ENCODE results near the gene IFITM10. TPM values are rescaled to one million over a fixed set of nuclear protein-coding genes. Genes with fewer than 3 reads are reported as not detected.

Gene IFITM10
- total and polyA plus RNA-seq, 9 of the 15 experiments (the other 6 are each of a cell fraction or from before 2014, with no cell fraction given), result 0.08 to 0.13 (median 0.09) TPM; not detected in 6

GRCh38 chr11:1772270-1773130 is 22.1 kb upstream of the IFITM10 start (continued):
- TF ChIP-seq ARNT (IDR thresholded peaks at IDR 0.05) (peak in 1 of 2 experiments; percentile 80; a peak in 1 of 4 replicates), CCNT2 (IDR thresholded peaks at IDR 0.05; ENCODE audit: borderline replicate concordance, extremely low read depth, insufficient read length, low read depth, low read length) (peak; percentile 17), ZNF239 (CRISPR knock-in tag; IDR thresholded peaks at IDR 0.05) (no peak), PTRF (tag; IDR thresholded peaks at IDR 0.05) (no peak), ZNF507 (tag; conservative IDR thresholded peaks at IDR 0.05) (no peak), TCFL5 (CRISPR knock-in tag; conservative IDR thresholded peaks at IDR 0.05) (no peak), RBM39 (optimal IDR thresholded peaks at IDR 0.05; ENCODE audit: low read depth, low read length) (no peak), GABPB1 (CRISPR knock-in tag; IDR thresholded peaks at IDR 0.05) (0 out of 2 replicates have a peak, but pooled peaks have one; percentile 28), TGIF2 (CRISPR knock-in tag; IDR thresholded peaks at IDR 0.05) (no peak), POLR2AphosphoS2 (IDR thresholded peaks at IDR 0.05; ENCODE audit: low read length) (no peak), STAT5A (IDR thresholded peaks at IDR 0.05; ENCODE audit: borderline replicate concordance, low read length) (no peak), GABPA (tag; conservative IDR thresholded peaks at IDR 0.05; ENCODE audit: low read depth) (0 out of 2 replicates have a peak, but pooled peaks have one; percentile 20), ZNF79 (CRISPR knock-in tag; IDR thresholded peaks at IDR 0.05; ENCODE audit: low read depth) (no peak), POLR3G (IDR thresholded peaks at IDR 0.05; ENCODE audit: extremely low read depth, insufficient read length, insufficient replicate concordance) (no peak), ZNF197 (CRISPR knock-in tag; IDR thresholded peaks at IDR 0.05; ENCODE audit: low read depth) (no peak), NUFIP1 (IDR thresholded peaks at IDR 0.05; ENCODE audit: partially characterized antibody) (no peak), CBX5 (IDR thresholded peaks at IDR 0.05; ENCODE audit: borderline replicate concordance, low read depth) (no peak), RFX7 (CRISPR knock-in tag; IDR thresholded peaks at IDR 0.05) (no peak), ZEB2 (IDR thresholded peaks at IDR 0.05) (peak; percentile 51; the same call in 1 of the 2 replicates), NELFE (IDR thresholded peaks at IDR 0.05; ENCODE audit: insufficient read depth, insufficient read length) (no peak), RAD21 (CRISPR knock-in tag; conservative IDR thresholded peaks at IDR 0.05 in 1 of 2, IDR thresholded peaks at IDR 0.05 in 1 of 2) (no peak)
- TF ChIP-seq, protein P1, sequence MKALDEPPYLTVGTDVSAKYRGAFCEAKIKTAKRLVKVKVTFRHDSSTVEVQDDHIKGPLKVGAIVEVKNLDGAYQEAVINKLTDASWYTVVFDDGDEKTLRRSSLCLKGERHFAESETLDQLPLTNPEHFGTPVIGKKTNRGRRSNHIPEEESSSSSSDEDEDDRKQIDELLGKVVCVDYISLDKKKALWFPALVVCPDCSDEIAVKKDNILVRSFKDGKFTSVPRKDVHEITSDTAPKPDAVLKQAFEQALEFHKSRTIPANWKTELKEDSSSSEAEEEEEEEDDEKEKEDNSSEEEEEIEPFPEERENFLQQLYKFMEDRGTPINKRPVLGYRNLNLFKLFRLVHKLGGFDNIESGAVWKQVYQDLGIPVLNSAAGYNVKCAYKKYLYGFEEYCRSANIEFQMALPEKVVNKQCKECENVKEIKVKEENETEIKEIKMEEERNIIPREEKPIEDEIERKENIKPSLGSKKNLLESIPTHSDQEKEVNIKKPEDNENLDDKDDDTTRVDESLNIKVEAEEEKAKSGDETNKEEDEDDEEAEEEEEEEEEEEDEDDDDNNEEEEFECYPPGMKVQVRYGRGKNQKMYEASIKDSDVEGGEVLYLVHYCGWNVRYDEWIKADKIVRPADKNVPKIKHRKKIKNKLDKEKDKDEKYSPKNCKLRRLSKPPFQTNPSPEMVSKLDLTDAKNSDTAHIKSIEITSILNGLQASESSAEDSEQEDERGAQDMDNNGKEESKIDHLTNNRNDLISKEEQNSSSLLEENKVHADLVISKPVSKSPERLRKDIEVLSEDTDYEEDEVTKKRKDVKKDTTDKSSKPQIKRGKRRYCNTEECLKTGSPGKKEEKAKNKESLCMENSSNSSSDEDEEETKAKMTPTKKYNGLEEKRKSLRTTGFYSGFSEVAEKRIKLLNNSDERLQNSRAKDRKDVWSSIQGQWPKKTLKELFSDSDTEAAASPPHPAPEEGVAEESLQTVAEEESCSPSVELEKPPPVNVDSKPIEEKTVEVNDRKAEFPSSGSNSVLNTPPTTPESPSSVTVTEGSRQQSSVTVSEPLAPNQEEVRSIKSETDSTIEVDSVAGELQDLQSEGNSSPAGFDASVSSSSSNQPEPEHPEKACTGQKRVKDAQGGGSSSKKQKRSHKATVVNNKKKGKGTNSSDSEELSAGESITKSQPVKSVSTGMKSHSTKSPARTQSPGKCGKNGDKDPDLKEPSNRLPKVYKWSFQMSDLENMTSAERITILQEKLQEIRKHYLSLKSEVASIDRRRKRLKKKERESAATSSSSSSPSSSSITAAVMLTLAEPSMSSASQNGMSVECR (CRISPR knock-in tag; IDR thresholded peaks at IDR 0.05), result no peak; the same call in 1 of the 2 replicates

Data from K562 (cell line).